Suppressor macrophage (primary cell): Measurements from ENCODE around the gene ASTN1.
"Not testable (repeated sequence)": the region's sequence is repeated elsewhere in the genome, so short reads cannot be mapped to it uniquely, and the experiment has no call there.

Experiments used
- DNase-seq, 4 experiments: peaks; one replicate each; pipeline ENCODE4 v3.0.0-alpha.2; 2020 to 2022

The ASTN1 gene

GRCh38 chr1:177106196-177106595, 58.3 kb downstream of the ASTN1 start:
- no peak for DNase-seq

GRCh38 chr1:177103005-177103852, 61.3 kb downstream of the ASTN1 start:
- no peak for DNase-seq

GRCh38 chr1:177092001-177092400, 72.5 kb downstream of the ASTN1 start:
- DNase-seq, result no peak

DNA sequence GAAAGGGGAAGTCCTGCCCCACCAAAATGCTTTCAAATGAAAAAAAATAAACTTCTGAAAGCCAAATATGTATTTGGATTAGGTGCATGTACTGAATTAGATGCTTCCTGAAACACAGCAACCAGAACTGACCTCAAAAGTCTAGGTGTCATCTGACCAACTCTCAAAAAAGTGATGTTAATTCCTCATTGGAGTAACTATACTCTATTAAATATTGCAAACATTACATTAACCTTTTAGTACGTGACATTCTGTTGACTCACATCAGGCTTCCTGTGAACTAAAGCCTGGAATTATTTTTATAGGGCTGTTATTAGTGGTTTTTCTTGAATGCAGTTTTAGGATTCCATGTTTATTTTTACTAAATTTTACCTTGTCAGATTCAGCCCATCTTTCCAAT, 73.5 kb downstream of the ASTN1 start:
- DNase-seq, result no peak

- DNase-seq, result no peak
Observed at GRCh38 chr1:177088966-177089365, 75.5 kb downstream of the ASTN1 start.

- DNase-seq, result no peak
Observed at GRCh38 chr1:177082855-177083693, 81.4 kb downstream of the ASTN1 start.

DNA sequence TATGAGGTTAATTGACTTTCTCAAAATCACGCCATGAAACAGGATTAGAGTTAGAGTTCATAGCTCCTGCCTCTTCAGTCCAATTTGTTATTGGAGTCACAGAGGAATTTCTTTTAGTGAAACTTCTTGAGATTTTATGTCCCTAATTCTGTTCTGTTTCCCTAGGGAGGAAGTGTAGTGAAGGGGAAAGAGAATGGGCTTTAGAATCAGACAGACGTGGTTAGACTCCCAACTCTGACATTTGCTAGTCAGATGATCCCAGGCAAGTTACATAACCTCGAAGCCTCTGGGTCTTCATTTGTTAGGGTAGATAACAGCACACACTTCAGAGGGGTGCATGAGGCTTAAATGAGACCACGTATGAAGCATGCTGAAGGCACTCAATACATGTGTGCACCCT, 83.9 kb downstream of the ASTN1 start:
- DNase-seq, result no peak

GRCh38 chr1:177077734-177078499, 86.6 kb downstream of the ASTN1 start:
- DNase-seq, result no peak

DNA sequence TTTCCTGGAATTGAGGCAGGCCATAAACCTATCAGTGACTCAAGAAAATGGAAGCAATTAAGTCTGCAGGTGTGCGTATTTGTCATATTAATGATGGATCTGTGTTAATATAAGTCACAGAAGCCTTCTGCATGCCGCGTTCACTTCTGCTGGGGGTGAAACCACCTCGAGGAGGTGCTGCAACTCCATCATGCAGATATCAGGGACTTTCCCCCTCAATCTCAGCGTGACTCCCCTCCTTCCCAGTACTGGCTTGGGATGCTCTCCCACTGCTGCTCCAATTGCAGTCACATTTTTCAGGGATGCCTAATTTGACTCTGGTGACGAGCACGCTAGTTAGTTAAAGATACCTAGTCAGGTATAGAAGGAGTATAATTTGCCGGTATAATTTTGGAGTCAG, 87.5 kb downstream of the ASTN1 start:
- DNase-seq, result no peak

DNA sequence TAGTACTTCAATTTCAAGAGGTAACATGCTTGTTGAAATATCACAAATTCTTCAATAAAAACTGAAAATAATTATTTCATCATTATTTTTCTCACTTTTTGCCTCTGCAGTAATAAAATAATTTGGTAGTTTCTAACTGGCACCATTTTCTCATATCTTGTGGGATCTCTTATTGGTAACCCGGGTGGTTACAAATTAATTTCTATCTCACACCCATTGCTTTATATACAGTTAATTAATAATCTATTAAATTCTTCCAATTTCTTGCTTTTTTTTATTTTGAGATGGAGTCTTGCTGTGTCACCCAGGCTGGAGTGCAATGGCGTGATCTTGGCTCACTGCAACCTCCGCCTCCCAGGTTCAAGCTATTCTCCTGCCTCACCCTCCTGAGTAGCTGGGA, 89.7 kb downstream of the ASTN1 start:
- not testable (repeated sequence) for DNase-seq

DNA sequence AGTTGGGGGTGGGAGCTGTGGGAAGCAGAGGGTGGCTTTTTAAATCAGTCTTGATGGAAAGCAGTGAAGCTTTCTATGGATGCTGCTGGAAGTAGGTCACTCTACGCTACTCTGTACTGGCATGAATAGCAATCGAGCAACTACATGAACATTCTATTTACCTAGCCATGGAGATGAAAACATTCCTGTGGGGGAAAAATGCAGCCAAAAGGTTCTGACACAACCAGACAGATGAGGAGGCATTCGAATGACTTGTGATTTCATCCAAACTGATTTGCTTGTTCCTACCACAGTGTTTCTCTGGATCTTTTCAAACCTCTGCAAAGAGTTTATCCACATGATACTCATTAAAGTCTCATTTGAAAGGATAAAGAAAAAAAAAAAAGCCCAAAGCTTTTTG, 95.0 kb downstream of the ASTN1 start:
- no peak for DNase-seq

- DNase-seq, result no peak
Observed at GRCh38 chr1:177067752-177068410, 96.6 kb downstream of the ASTN1 start.

- no peak for DNase-seq
Observed at GRCh38 chr1:177065430-177065829, 99.1 kb downstream of the ASTN1 start.

- DNase-seq, result no peak
Observed at GRCh38 chr1:177063648-177064047, 100.9 kb downstream of the ASTN1 start.

DNA sequence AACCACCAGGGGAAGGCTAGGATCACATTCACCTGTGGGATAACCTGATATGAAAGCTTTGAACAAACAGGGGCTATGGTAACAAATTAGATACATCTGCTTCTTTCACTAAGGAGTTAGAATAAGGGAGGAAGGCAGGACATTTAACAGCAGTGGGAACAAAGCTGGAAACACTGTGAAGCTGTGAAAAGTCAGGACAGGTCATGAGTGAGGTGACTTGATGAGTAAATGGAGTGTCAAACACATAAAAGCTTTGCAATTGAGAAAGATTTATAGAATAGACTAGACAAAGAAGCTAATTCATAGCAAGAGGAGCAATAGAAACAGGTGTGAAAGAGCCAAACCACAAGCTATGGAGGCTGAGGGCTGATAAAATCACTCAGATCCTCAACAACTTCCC, 110.0 kb downstream of the ASTN1 start:
- DNase-seq, result no peak

DNA sequence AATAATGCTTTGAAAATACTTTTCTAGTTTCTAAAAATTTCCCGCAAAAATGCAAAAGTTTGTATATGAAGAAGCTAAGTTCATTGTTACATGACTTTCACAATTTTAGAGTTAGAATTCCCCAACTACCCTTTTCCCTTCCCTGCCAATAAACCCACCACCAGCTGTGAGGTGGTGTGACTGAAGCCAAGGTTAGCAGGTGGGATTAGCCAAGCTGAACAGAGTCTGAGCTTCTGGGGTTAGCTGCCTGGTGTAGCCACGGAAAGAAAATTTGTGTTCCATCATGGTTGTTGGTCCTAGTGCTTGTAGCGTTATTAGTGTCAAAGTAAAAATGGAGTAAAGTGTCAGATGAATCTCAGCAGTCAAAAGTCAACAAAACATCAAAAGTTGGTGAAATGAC, 110.9 kb downstream of the ASTN1 start:
- DNase-seq, result no peak

DNA sequence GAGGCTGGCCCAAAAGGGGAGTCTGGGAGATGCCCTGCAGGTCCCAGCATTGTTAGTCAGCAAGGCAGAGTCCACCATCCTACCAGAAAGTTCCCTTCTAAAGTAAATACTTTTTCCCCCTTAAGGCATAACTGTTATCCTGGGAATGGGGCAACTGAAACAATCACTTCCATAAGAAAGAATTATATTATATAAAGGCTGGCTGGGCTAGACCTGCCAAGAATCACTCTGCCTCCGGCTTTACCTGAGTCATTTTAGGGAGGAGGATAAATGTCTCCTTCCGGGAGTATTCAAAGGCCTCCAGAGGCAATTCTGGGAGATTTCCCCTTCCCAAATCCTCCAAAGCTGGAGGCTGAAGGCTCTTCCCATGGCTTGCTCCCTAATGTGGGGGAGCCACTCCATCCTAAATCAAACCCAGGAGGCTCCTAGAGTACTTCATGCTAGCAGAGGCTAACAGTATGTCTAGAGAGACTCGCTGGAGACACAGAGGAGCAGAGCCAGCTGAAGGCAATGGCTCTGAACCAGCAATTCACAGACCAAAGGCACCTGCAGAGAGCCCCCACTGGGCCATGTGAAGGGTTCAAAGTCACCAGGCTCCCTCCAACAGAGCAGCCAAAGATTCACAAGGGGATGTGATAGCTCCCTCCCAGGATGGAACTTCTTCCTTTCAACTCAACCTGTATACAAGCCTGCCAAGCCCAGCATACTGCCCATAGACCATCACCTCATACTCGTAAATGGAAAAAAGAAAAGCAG, 116.0 kb downstream of the ASTN1 start:
- DNase-seq, result no peak

GRCh38 chr1:177045151-177045550, 119.4 kb downstream of the ASTN1 start:
- no peak for DNase-seq

DNA sequence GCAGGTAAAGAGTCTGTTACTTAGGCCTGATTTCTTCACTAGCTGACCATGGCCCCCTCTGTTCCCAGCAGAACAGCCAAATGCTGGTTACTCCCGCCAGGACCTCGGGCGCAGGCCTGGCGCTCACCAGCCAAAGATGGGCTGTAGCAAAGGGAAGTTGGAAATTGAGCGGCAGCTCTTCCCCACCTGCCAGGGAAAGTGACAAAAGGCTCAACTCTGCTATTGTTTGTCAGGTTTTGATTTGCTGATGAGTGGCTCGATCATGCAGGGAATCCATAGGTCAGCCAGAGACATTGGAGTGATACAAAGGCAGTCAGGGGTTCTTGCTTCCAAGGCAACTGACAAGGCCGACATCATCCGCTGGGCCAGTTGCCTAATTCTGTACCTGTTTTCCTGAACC, 120.1 kb downstream of the ASTN1 start:
- DNase-seq, result no peak

GRCh38 chr1:177043597-177043996, 120.9 kb downstream of the ASTN1 start:
- no peak for DNase-seq

DNA sequence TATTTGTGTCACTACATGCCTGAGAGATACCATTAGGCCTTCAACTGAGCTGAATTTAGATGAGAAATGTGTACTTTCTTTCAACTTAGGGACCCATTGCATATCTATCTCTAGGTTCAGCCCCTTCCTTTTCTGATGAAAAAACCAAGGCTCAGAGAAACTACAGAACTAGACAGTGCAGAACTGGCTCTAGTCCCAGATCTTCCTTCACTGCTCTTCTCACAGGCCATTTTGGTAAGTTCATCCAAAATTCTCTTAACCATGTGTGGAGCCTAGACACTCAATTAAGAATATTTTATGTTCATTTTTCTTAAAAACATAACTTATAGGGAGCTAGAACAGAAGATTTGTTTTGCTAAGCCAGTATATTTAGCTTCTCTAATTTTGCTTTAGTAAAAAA, 128.9 kb downstream of the ASTN1 start:
- DNase-seq, result no peak

- DNase-seq, result no peak
Observed at GRCh38 chr1:177033628-177034027, 130.9 kb downstream of the ASTN1 start.
